H9 (cell line): ENCODE measurements around the gene TIGD3. TPM values are rescaled to one million over a fixed set of nuclear protein-coding genes. Genes with fewer than 3 reads are reported as not detected.

Experiments
- DNase-seq: peaks from one replicate; pipeline ENCODE4 v3.0.0-alpha.2; 2017
- H2AFZ ChIP-seq: one replicate; pipeline ENCODE4 v1.6.1; 2013; ENCODE audit warnings: mild to moderate bottlenecking, low read length, control low read depth, moderate library complexity
- H2AK5ac ChIP-seq: 2 replicates; pipeline ENCODE4 v1.6.1; 2013; ENCODE audit warnings: low read length, control low read depth, mixed read lengths; ENCODE audit not compliant: insufficient read length
- H2BK120ac ChIP-seq: one replicate; pipeline ENCODE4 v1.6.1; 2013; ENCODE audit warnings: low read depth, mild to moderate bottlenecking, low read length, control low read depth, inconsistent platforms; ENCODE audit not compliant: poor library complexity, severe bottlenecking
- H2BK12ac ChIP-seq: 2 replicates; pipeline ENCODE4 v1.6.1; 2013; ENCODE audit warnings: low read length, control low read depth, mixed read lengths, low read depth; ENCODE audit not compliant: insufficient read length
- H2BK15ac ChIP-seq: 2 replicates; pipeline ENCODE4 v1.6.1; 2013; ENCODE audit warnings: low read depth, low read length, control low read depth
- H2BK20ac ChIP-seq: one replicate; pipeline ENCODE4 v1.6.1; 2013; ENCODE audit warnings: low read depth, mild to moderate bottlenecking, low read length, control low read depth, inconsistent platforms; ENCODE audit not compliant: poor library complexity, severe bottlenecking
- H2BK5ac ChIP-seq: 2 replicates; pipeline ENCODE4 v1.6.1; 2013; ENCODE audit warnings: low read length, control low read depth, mixed read lengths; ENCODE audit not compliant: insufficient read length
- H3K14ac ChIP-seq: 2 replicates; pipeline ENCODE4 v1.6.1; 2013; ENCODE audit warnings: low read length, control low read depth; ENCODE audit not compliant: insufficient read depth
- H3K18ac ChIP-seq: 2 replicates; pipeline ENCODE4 v1.6.1; 2013; ENCODE audit warnings: low read depth, mild to moderate bottlenecking, mixed read lengths, low read length, control low read depth; ENCODE audit not compliant: insufficient read length
- H3K23ac ChIP-seq: 2 replicates; pipeline ENCODE4 v1.6.1; 2013; ENCODE audit warnings: low read length, control low read depth, mixed read lengths, low read depth; ENCODE audit not compliant: insufficient read length
- H3K23me2 ChIP-seq: 2 replicates; pipeline ENCODE4 v1.6.1; 2013; ENCODE audit warnings: low read depth, mild to moderate bottlenecking, mixed read lengths, low read length, control low read depth; ENCODE audit not compliant: insufficient read length, poor library complexity, severe bottlenecking
- H3K27ac ChIP-seq: 2 replicates; pipeline ENCODE4 v1.5.1; 2013; ENCODE audit warnings: low read length, control low read depth, mixed read lengths, low read depth; ENCODE audit not compliant: insufficient read length
- H3K27me3 ChIP-seq: 2 replicates; pipeline ENCODE4 v1.6.1; 2013; ENCODE audit warnings: low read length, control low read depth, inconsistent platforms; ENCODE audit not compliant: insufficient read depth
- H3K4ac ChIP-seq: 2 replicates; pipeline ENCODE4 v1.6.1; 2013; ENCODE audit warnings: low read depth, mild to moderate bottlenecking, control low read depth, inconsistent platforms, low read length, moderate library complexity
- H3K4me1 ChIP-seq: 2 replicates; pipeline ENCODE4 v1.6.1; 2013; ENCODE audit warnings: low read length, control low read depth, inconsistent platforms; ENCODE audit not compliant: insufficient read depth
- H3K4me2 ChIP-seq: 2 replicates; pipeline ENCODE4 v1.6.1; 2013; ENCODE audit warnings: low read length, control low read depth, mixed read lengths; ENCODE audit not compliant: insufficient read length, insufficient read depth
- H3K56ac ChIP-seq: 2 replicates; pipeline ENCODE4 v1.6.1; 2013; ENCODE audit warnings: low read depth, mild to moderate bottlenecking, mixed read lengths, low read length, control low read depth; ENCODE audit not compliant: insufficient read length
- H3K79me1 ChIP-seq: 2 replicates; pipeline ENCODE4 v1.6.1; 2013; ENCODE audit warnings: low read depth, mild to moderate bottlenecking, moderate library complexity, low read length, control low read depth, inconsistent platforms; ENCODE audit not compliant: insufficient read depth, poor library complexity, severe bottlenecking
- H3K79me2 ChIP-seq: 2 replicates; pipeline ENCODE4 v1.6.1; 2013; ENCODE audit warnings: low read length, control low read depth, inconsistent platforms; ENCODE audit not compliant: insufficient read depth
- H3K9ac ChIP-seq: 2 replicates; pipeline ENCODE4 v1.6.1; 2013; ENCODE audit warnings: low read length, control low read depth, mixed read lengths; ENCODE audit not compliant: insufficient read length; ENCODE audit errors: extremely low read depth
- H3K9me3 ChIP-seq: one replicate; pipeline ENCODE4 v1.6.1; 2013; ENCODE audit warnings: low read depth, low read length, inconsistent platforms; ENCODE audit not compliant: control insufficient read depth
- H3T11ph ChIP-seq: one replicate; pipeline ENCODE4 v1.6.1; 2013; ENCODE audit warnings: mild to moderate bottlenecking, low read length, control low read depth, inconsistent platforms
- H4K20me1 ChIP-seq: one replicate; pipeline ENCODE4 v1.6.1; 2013; ENCODE audit not compliant: control insufficient read depth, insufficient read length, insufficient read depth
- H4K5ac ChIP-seq: 2 replicates; pipeline ENCODE4 v1.6.1; 2013; ENCODE audit warnings: low read depth, mild to moderate bottlenecking, mixed read lengths, low read length, control low read depth; ENCODE audit not compliant: insufficient read length
- H4K8ac ChIP-seq: replicated peaks from 2 replicates; pipeline ENCODE4 v1.6.1; 2013; ENCODE audit warnings: low read length, control low read depth, mixed read lengths, low read depth; ENCODE audit not compliant: insufficient read length
- H4K91ac ChIP-seq: 2 replicates; pipeline ENCODE4 v1.6.1; 2013; ENCODE audit warnings: low read depth, mild to moderate bottlenecking, moderate library complexity, mixed read lengths, low read length, control low read depth; ENCODE audit not compliant: insufficient read length
- H3K27ac Mint-ChIP-seq, 3 experiments: 2 replicates in 2 of 3; 3 replicates in 1 of 3; pipeline ENCODE4 v1.8.0; 2020 to 2021; ENCODE audit warnings: mixed read lengths in 3 of 3, mild to moderate bottlenecking in 1 of 3, moderate library complexity in 1 of 3
- H3K27me3 Mint-ChIP-seq: 2 replicates; pipeline ENCODE4 v1.8.0; 2021; ENCODE audit warnings: low read depth, mild to moderate bottlenecking, moderate library complexity, mixed read lengths
- H3K36me3 Mint-ChIP-seq, 3 experiments: 2 replicates in 2 of 3; 3 replicates in 1 of 3; pipeline ENCODE4 v1.8.0; 2020 to 2021; ENCODE audit warnings: low read depth in 3 of 3, mixed read lengths in 3 of 3; ENCODE audit not compliant: insufficient read depth in 1 of 3
- H3K4me1 Mint-ChIP-seq, 2 experiments: 2 replicates each; pipeline ENCODE4 v1.8.0; 2020; ENCODE audit warnings: mixed read lengths in 2 of 2
- H3K4me3 Mint-ChIP-seq, 2 experiments: 2 replicates in 1 of 2; 3 replicates in 1 of 2; pipeline ENCODE4 v1.8.0; 2020 to 2021; ENCODE audit warnings: mild to moderate bottlenecking in 2 of 2, mixed read lengths in 2 of 2, moderate library complexity in 1 of 2
- H3K9me3 Mint-ChIP-seq, 2 experiments: 2 replicates in 1 of 2; 3 replicates in 1 of 2; pipeline ENCODE4 v1.8.0; 2020; ENCODE audit warnings: mild to moderate bottlenecking in 2 of 2, mixed read lengths in 2 of 2, moderate library complexity in 1 of 2
- CTCF ChIP-seq: fragments of 200-600 bp; sonication (generic); conservative IDR thresholded peaks from 3 replicates; pipeline ENCODE4 v1.8.0; 2021; ENCODE audit warnings: antibody characterized with exemption, mild to moderate bottlenecking
- WGBS: extraction: QIAGEN DNeasy Blood & Tissue Kit; methylation state at CpG from one replicate; pipeline ENCODE4 v1.1.7; 2013; ENCODE audit warnings: missing lambda C conversion rate, low lambda C conversion rate, mixed read lengths; ENCODE audit not compliant: insufficient read length; ENCODE audit errors: extremely low coverage; 5-methylcytosine and 5-hydroxymethylcytosine counted together
- total RNA-seq: library from RNA; stranded (reverse); gene quantifications from 2 replicates; pipeline ENCODE4 v1.2.1, GENCODE V29; 2021

The TIGD3 gene
- total RNA-seq, 1 experiment from 2014 or later = 0.66 TPM

GRCh38 chr11:65389294-65389980, 34.9 kb downstream of the TIGD3 start:
- no peak for DNase-seq
- peak overlapping the region in 1 of 2 experiments; percentile 32; a peak in 1 of 5 replicates for H3K4me3 Mint-ChIP-seq
- H3K27me3 ChIP-seq = no peaks in the 10 kb centered on the region
- no peaks in the 10 kb centered on the region for H3K9me3 Mint-ChIP-seq
- H3K56ac ChIP-seq = no peak overlapping the region
- H3K27me3 Mint-ChIP-seq = peaks cover 3% of the 10 kb centered on the region; the same call in 1 of the 2 replicates
- no peak overlapping the region for H2BK12ac ChIP-seq
- H3K4me1 Mint-ChIP-seq = peaks cover 11 to 13% of the 10 kb centered on the region in 2 experiments
- H4K8ac ChIP-seq = no peak overlapping the region
- H3K4me2 ChIP-seq = no peak overlapping the region
- no peak overlapping the region for H2AFZ ChIP-seq
- H2BK15ac ChIP-seq = no peak overlapping the region
- H2BK120ac ChIP-seq = no peak overlapping the region
- no peaks in the 10 kb centered on the region for H3K79me1 ChIP-seq
- no peak overlapping the region for H4K91ac ChIP-seq
- H4K20me1 ChIP-seq = peaks cover 2% of the 10 kb centered on the region
- H2AK5ac ChIP-seq = no peak overlapping the region
- H2BK5ac ChIP-seq = no peak overlapping the region
- TF ChIP-seq CTCF = no peak
- H3T11ph ChIP-seq = no peak overlapping the region
- no peak overlapping the region for H3K27ac ChIP-seq
- H4K5ac ChIP-seq = no peak overlapping the region
- H3K36me3 Mint-ChIP-seq = peaks cover 0 to 8% (median 5%) of the 10 kb centered on the region in 3 experiments; a peak in 4 of 7 replicates
- WGBS = no CpG with 5 or more reads among the region's 20 CpGs
- no peak overlapping the region for H2BK20ac ChIP-seq
- H3K79me2 ChIP-seq = no peaks in the 10 kb centered on the region
- peak overlapping the region in 1 of 3 experiments; percentile 76; a peak in 2 of 7 replicates for H3K27ac Mint-ChIP-seq
- H3K4ac ChIP-seq = no peak overlapping the region
- no peak overlapping the region for H3K9ac ChIP-seq
- no peak overlapping the region for H3K18ac ChIP-seq
- H3K9me3 ChIP-seq = no peaks in the 10 kb centered on the region
- H3K14ac ChIP-seq = no peak overlapping the region; the same call in 1 of the 2 replicates
- no peaks in the 10 kb centered on the region for H3K23me2 ChIP-seq
- no peaks in the 10 kb centered on the region; the same call in 1 of the 2 replicates for H3K4me1 ChIP-seq
- H3K23ac ChIP-seq = no peak overlapping the region
